Measurements from ENCODE around the gene C2orf49.

DNA sequence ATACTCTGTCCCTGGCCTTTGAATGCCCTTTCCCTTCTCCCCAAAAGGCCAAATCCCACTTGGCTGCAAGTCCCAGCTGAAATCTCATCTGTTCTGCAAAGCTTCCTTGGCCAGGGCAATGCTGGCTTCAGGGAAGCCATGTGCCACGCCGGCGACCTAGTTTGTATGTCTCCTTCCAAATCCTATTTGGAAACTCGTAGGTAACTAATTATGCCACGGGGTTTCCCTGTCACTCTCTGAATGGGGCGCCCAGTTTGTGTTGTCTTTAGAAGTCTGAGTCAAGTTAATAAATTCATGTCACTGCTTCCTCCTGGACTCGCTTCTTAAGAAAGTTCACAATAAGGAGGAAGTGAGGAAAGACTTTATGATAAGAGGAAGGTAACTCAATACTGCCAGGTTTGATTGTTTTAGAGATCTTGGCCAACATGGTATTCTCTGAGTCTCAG is 42.4 kb downstream of the C2orf49 start:
- TF ChIP-seq, protein P1, sequence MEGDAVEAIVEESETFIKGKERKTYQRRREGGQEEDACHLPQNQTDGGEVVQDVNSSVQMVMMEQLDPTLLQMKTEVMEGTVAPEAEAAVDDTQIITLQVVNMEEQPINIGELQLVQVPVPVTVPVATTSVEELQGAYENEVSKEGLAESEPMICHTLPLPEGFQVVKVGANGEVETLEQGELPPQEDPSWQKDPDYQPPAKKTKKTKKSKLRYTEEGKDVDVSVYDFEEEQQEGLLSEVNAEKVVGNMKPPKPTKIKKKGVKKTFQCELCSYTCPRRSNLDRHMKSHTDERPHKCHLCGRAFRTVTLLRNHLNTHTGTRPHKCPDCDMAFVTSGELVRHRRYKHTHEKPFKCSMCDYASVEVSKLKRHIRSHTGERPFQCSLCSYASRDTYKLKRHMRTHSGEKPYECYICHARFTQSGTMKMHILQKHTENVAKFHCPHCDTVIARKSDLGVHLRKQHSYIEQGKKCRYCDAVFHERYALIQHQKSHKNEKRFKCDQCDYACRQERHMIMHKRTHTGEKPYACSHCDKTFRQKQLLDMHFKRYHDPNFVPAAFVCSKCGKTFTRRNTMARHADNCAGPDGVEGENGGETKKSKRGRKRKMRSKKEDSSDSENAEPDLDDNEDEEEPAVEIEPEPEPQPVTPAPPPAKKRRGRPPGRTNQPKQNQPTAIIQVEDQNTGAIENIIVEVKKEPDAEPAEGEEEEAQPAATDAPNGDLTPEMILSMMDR (conservative IDR thresholded peaks at IDR 0.05 in 1 of 2, IDR thresholded peaks at IDR 0.05 in 1 of 2; ENCODE audit: extremely low read depth in 1 of 2, insufficient read depth in 1 of 2, low read depth in 1 of 2, low read length in 2 of 2): no peak
- no peak for TF ChIP-seq EZH2 (IDR thresholded peaks at IDR 0.05; ENCODE audit: borderline replicate concordance, low read length)
